Neural cell (in vitro differentiated cells): Measurements from ENCODE around the gene ELOA.

Experiments
- CTCF ChIP-seq: fragments of 450-650 bp; IDR thresholded peaks from 2 replicates; pipeline ENCODE4 v1.5.1; 2014; ENCODE audit warnings: antibody characterized with exemption, mild to moderate bottlenecking, moderate library complexity; ENCODE audit not compliant: poor library complexity, severe bottlenecking
- REST ChIP-seq: IDR thresholded peaks from 2 replicates; pipeline ENCODE4 v1.6.1; 2012; ENCODE audit warnings: borderline replicate concordance

GRCh38 chr1:23790696-23791515 lies 47.6 kb downstream of the ELOA start, which contains the start of gene LYPLA2:
- TF ChIP-seq REST (no peak), CTCF (peak; percentile 38)
